AG20443 (cell line): ENCODE measurements around the gene ING5.

Experiments
- DNase-seq: peaks from one replicate; pipeline ENCODE4 v3.0.0; 2012; ENCODE audit warnings: low spot score, mixed read lengths

Gene ING5

GRCh38 chr2:241672243-241673188, 29.3 kb upstream of the ING5 start:
- DNase-seq = no peak

GRCh38 chr2:241673189-241673663, 28.6 kb upstream of the ING5 start:
- DNase-seq = no peak

- no peak for DNase-seq
Observed at GRCh38 chr2:241673797-241674725, 27.8 kb upstream of the ING5 start.

GRCh38 chr2:241675885-241676284, 26.0 kb upstream of the ING5 start:
- no peak for DNase-seq

- no peak for DNase-seq
Observed at GRCh38 chr2:241676665-241677064, 25.2 kb upstream of the ING5 start.

GRCh38 chr2:241677392-241677791, 24.4 kb upstream of the ING5 start:
- no peak for DNase-seq

GRCh38 chr2:241678307-241678706, 23.5 kb upstream of the ING5 start:
- DNase-seq = no peak

- no peak for DNase-seq
Observed at GRCh38 chr2:241678784-241679540, 22.9 kb upstream of the ING5 start.

GRCh38 chr2:241680044-241680443, 21.8 kb upstream of the ING5 start:
- DNase-seq = no peak

- peak; percentile 96 for DNase-seq
Observed at GRCh38 chr2:241680827-241681599, 20.8 kb upstream of the ING5 start.

- no peak for DNase-seq
Observed at GRCh38 chr2:241686324-241686649, 15.6 kb upstream of the ING5 start.

GRCh38 chr2:241686650-241687425, 15.0 kb upstream of the ING5 start, which contains the start of gene DTYMK:
Gene DTYMK, minus strand, starts transcription at chr2:241686815. Its CDS starts 32 bp downstream, at chr2:241686783.
- DNase-seq = peak; percentile 99

- no peak for DNase-seq
Observed at GRCh38 chr2:241689306-241689705, 12.5 kb upstream of the ING5 start.

- no peak for DNase-seq
Observed at GRCh38 chr2:241690202-241690717, 11.6 kb upstream of the ING5 start.

GRCh38 chr2:241692448-241692847, 9.4 kb upstream of the ING5 start:
- DNase-seq = peak; percentile 48

GRCh38 chr2:241695651-241696050, 6.2 kb upstream of the ING5 start:
- no peak for DNase-seq

GRCh38 chr2:241701149-241701398, 765 bp upstream of the ING5 start:
- DNase-seq = no peak

GRCh38 chr2:241702155-241703031, 554 bp downstream of the ING5 start:
- DNase-seq = peak; percentile 95

GRCh38 chr2:241703032-241703604, 1.3 kb downstream of the ING5 start:
- DNase-seq = peak; percentile 57
